HL-60 (cell line): ENCODE results near the gene POTEB.
"Not testable (repeated sequence)": the region's sequence is repeated elsewhere in the genome, so short reads cannot be mapped to it uniquely, and the experiment has no call there.

Source experiments
- GABPA ChIP-seq: IDR thresholded peaks from 2 replicates; pipeline ENCODE4 v1.6.1; 2012; ENCODE audit warnings: low read depth
- POLR2AphosphoS5 ChIP-seq: IDR thresholded peaks from 2 replicates; pipeline ENCODE4 v1.6.1; 2012; ENCODE audit warnings: low read depth
- SPI1 ChIP-seq: IDR thresholded peaks from 2 replicates; pipeline ENCODE4 v1.6.1; 2012; ENCODE audit warnings: low read depth, mild to moderate bottlenecking, borderline replicate concordance
- TF ChIP-seq, protein P1 (sequence below): IDR thresholded peaks from one replicate; pipeline ENCODE4 v1.5.1; 2011; ENCODE audit warnings: low read length, control low read depth, inconsistent platforms; ENCODE audit not compliant: insufficient read depth
- TF ChIP-seq, protein P2 (sequence below): IDR thresholded peaks from 2 replicates; pipeline ENCODE4 v1.6.1; 2012; ENCODE audit warnings: low read depth; ENCODE audit not compliant: insufficient replicate concordance

GRCh38 chr15:21838831-21839230 lies 38.7 kb downstream of the POTEB start:
- TF ChIP-seq, protein P1, sequence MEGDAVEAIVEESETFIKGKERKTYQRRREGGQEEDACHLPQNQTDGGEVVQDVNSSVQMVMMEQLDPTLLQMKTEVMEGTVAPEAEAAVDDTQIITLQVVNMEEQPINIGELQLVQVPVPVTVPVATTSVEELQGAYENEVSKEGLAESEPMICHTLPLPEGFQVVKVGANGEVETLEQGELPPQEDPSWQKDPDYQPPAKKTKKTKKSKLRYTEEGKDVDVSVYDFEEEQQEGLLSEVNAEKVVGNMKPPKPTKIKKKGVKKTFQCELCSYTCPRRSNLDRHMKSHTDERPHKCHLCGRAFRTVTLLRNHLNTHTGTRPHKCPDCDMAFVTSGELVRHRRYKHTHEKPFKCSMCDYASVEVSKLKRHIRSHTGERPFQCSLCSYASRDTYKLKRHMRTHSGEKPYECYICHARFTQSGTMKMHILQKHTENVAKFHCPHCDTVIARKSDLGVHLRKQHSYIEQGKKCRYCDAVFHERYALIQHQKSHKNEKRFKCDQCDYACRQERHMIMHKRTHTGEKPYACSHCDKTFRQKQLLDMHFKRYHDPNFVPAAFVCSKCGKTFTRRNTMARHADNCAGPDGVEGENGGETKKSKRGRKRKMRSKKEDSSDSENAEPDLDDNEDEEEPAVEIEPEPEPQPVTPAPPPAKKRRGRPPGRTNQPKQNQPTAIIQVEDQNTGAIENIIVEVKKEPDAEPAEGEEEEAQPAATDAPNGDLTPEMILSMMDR: not testable (repeated sequence)
- TF ChIP-seq POLR2AphosphoS5, GABPA, SPI1: not testable (repeated sequence)
- TF ChIP-seq, protein P2, sequence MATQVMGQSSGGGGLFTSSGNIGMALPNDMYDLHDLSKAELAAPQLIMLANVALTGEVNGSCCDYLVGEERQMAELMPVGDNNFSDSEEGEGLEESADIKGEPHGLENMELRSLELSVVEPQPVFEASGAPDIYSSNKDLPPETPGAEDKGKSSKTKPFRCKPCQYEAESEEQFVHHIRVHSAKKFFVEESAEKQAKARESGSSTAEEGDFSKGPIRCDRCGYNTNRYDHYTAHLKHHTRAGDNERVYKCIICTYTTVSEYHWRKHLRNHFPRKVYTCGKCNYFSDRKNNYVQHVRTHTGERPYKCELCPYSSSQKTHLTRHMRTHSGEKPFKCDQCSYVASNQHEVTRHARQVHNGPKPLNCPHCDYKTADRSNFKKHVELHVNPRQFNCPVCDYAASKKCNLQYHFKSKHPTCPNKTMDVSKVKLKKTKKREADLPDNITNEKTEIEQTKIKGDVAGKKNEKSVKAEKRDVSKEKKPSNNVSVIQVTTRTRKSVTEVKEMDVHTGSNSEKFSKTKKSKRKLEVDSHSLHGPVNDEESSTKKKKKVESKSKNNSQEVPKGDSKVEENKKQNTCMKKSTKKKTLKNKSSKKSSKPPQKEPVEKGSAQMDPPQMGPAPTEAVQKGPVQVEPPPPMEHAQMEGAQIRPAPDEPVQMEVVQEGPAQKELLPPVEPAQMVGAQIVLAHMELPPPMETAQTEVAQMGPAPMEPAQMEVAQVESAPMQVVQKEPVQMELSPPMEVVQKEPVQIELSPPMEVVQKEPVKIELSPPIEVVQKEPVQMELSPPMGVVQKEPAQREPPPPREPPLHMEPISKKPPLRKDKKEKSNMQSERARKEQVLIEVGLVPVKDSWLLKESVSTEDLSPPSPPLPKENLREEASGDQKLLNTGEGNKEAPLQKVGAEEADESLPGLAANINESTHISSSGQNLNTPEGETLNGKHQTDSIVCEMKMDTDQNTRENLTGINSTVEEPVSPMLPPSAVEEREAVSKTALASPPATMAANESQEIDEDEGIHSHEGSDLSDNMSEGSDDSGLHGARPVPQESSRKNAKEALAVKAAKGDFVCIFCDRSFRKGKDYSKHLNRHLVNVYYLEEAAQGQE: not testable (repeated sequence)
